RWPE2 (cell line): ENCODE data around the gene DOCK9.

Source experiments
- ATAC-seq: fragments of 200-7000 bp; cut with Tn5 transposase; 3 replicates; pipeline ENCODE4 v1.9.1; 2021; ENCODE audit warnings: low read depth
- DNase-seq: peaks from one replicate; pipeline ENCODE4 v3.0.0-alpha.2; 2020; ENCODE audit warnings: low spot score
- H3K27ac ChIP-seq: fragments of 450-650 bp; 2 replicates; pipeline ENCODE4 v1.5.1; 2017; ENCODE audit warnings: mild to moderate bottlenecking; ENCODE audit not compliant: poor library complexity, severe bottlenecking
- H3K27me3 ChIP-seq: fragments of 250-450 bp; sonication (Bioruptor Pico); 2 replicates; pipeline ENCODE4 v1.5.1; 2021; ENCODE audit warnings: mild to moderate bottlenecking, moderate library complexity; ENCODE audit not compliant: insufficient read depth, poor library complexity, severe bottlenecking
- H3K36me3 ChIP-seq: fragments of 250-450 bp; sonication (Bioruptor Pico); 2 replicates; pipeline ENCODE4 v1.5.1; 2020; ENCODE audit warnings: low read depth, mild to moderate bottlenecking, moderate library complexity
- H3K4me1 ChIP-seq: fragments of 250-450 bp; sonication (Bioruptor Pico); 2 replicates; pipeline ENCODE4 v1.5.1; 2021; ENCODE audit warnings: mild to moderate bottlenecking, moderate library complexity; ENCODE audit not compliant: insufficient read depth, poor library complexity, severe bottlenecking
- H3K4me3 ChIP-seq: fragments of 250-450 bp; sonication (Bioruptor Pico); 2 replicates; pipeline ENCODE4 v1.5.1; 2021; ENCODE audit warnings: mild to moderate bottlenecking, moderate library complexity; ENCODE audit not compliant: severe bottlenecking
- H3K9me3 ChIP-seq: fragments of 250-450 bp; sonication (Bioruptor Pico); 2 replicates; pipeline ENCODE4 v1.5.1; 2021; ENCODE audit warnings: mild to moderate bottlenecking, moderate library complexity; ENCODE audit not compliant: severe bottlenecking
- TF ChIP-seq, protein P1 (sequence below): fragments of 450-650 bp; IDR thresholded peaks from one replicate; pipeline ENCODE4 v1.5.1; 2017; ENCODE audit warnings: mild to moderate bottlenecking, moderate library complexity; ENCODE audit not compliant: poor library complexity, severe bottlenecking

Gene DOCK9

DNA sequence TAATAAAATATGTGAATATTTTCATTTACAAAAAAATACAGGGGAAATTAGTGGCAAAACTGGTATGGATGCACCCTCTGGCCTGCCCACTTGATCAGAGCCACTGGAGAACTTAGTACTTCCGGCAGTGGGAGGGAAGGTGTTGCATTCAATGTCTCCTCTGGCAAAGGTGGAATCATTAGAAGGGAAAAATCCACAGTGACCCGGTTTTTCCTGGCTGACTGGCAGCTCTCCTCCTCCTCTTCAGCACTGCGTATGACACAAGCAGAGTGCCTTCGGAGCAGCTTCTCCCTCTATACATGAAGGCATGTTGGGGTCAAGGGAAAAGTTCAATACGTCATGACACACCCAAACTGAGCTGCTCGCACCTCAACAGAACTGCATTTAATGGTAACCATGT is 123.4 kb downstream of the DOCK9 start:
- Histone ChIP-seq H3K27ac (no peak overlapping the region), H3K4me3 (no peak overlapping the region), H3K9me3 (no peaks in the 10 kb centered on the region), H3K36me3 (peaks cover 57% of the 10 kb centered on the region), H3K4me1 (no peaks in the 10 kb centered on the region), H3K27me3 (peaks cover 3% of the 10 kb centered on the region)
- TF ChIP-seq, protein P1, sequence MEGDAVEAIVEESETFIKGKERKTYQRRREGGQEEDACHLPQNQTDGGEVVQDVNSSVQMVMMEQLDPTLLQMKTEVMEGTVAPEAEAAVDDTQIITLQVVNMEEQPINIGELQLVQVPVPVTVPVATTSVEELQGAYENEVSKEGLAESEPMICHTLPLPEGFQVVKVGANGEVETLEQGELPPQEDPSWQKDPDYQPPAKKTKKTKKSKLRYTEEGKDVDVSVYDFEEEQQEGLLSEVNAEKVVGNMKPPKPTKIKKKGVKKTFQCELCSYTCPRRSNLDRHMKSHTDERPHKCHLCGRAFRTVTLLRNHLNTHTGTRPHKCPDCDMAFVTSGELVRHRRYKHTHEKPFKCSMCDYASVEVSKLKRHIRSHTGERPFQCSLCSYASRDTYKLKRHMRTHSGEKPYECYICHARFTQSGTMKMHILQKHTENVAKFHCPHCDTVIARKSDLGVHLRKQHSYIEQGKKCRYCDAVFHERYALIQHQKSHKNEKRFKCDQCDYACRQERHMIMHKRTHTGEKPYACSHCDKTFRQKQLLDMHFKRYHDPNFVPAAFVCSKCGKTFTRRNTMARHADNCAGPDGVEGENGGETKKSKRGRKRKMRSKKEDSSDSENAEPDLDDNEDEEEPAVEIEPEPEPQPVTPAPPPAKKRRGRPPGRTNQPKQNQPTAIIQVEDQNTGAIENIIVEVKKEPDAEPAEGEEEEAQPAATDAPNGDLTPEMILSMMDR, result no peak
- DNase-seq (no peak), ATAC-seq (no peak)

DNA sequence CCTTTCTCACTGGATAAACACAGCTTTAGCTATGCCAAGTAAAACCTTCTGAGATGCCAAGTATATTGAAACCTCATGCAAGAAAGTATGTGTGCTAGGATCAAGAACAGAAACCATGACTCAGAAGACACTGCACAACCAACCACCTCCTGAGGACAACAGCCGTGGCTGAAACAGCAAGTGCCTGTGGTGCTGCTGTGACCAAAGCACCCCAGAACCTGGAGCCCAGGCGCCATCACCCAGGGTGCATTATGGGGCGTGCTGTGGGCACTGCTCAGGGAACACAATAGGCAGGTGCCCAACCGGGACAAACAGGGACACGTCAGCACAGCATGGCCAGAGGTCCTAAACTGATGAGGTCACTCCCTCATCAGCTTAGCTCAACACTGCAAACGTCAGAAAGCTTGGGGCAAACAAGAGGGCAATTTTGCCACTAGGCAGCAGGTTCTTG is 124.1 kb downstream of the DOCK9 start:
- DNase-seq, result no peak
- Histone ChIP-seq H3K9me3 (no peaks in the 10 kb centered on the region), H3K4me1 (no peaks in the 10 kb centered on the region), H3K27ac (no peak overlapping the region), H3K27me3 (peaks cover 3% of the 10 kb centered on the region), H3K36me3 (peaks cover 56% of the 10 kb centered on the region), H3K4me3 (no peak overlapping the region)
- no peak for ATAC-seq
- TF ChIP-seq, protein P1, result no peak

DNA sequence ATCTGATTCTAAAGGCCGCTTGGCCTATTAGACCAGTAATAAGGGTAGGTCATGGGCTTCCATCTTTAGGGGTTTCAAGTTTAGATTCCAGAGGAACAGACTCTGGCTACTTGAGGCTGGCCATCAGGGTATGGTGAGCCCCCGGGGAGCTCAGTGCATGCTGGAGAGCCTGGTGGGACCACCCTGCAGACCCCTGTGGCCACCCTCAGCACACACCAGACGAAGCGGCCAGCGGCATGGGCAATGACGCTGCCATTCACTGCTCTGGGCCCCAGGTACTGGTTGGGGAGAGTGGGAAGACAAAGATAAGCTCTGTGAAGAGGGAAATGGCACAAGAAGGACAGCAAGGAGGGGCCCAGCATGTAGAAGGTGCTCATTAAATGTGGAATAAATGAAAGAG is 126.6 kb downstream of the DOCK9 start:
- no peak for ATAC-seq
- Histone ChIP-seq H3K4me3 (no peak overlapping the region), H3K9me3 (no peaks in the 10 kb centered on the region), H3K36me3 (peaks cover 43% of the 10 kb centered on the region), H3K4me1 (no peaks in the 10 kb centered on the region), H3K27ac (no peak overlapping the region), H3K27me3 (peaks cover 3% of the 10 kb centered on the region)
- DNase-seq, result no peak
- TF ChIP-seq, protein P1, result no peak

DNA sequence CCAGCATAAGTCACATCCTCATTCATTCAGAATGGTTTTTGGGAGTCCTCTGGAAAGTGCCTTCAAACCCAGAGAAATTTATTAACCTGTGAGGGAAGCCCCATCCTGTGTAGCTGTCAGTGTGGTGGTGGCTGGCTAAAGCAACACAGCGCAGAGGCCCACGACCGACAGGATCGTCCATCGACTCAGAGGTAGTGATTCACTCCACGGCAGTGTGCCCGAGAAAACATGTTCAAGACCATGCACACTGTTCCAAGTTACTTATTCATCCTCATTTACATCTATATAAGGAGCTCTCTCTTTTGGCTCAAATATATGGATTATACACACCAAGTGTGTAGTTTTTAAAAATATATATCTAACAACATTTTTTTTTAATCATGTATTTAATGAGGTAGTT is 129.1 kb downstream of the DOCK9 start:
- Histone ChIP-seq H3K4me1 (no peaks in the 10 kb centered on the region), H3K27ac (no peak overlapping the region), H3K9me3 (no peaks in the 10 kb centered on the region), H3K4me3 (no peak overlapping the region), H3K36me3 (peaks cover 28% of the 10 kb centered on the region), H3K27me3 (no peaks in the 10 kb centered on the region)
- TF ChIP-seq, protein P1, result no peak
- ATAC-seq (no peak), DNase-seq (no peak)

DNA sequence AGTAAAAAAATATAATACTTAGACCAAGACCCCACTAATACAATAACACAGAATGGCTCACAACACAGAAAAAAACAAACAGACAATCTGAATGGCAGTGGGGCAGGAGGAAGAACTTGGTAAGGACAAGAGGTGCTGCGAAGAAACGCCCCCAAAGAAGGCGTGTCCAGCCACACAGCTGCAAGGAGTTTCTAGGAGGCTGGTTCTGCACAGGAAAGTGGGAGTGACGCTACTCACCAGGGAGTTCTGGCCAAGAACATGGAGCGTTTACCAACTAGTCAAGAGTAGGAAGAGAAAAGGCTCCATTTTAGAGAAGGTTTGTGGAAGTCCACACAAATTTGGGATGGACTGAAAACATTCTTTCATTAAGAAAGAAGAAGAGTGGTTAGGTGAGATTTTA is 130.1 kb downstream of the DOCK9 start:
- DNase-seq, result no peak

More for the DNA sequence above, 130.1 kb downstream of the DOCK9 start:
- H3K36me3 ChIP-seq, result peaks cover 19% of the 10 kb centered on the region
- H3K27me3 ChIP-seq, result no peaks in the 10 kb centered on the region
- TF ChIP-seq, protein P1, result no peak
- no peak for ATAC-seq
- H3K4me3 ChIP-seq, result no peak overlapping the region
- H3K9me3 ChIP-seq, result no peaks in the 10 kb centered on the region
- no peak overlapping the region for H3K27ac ChIP-seq
- H3K4me1 ChIP-seq, result no peaks in the 10 kb centered on the region
